Testis (tissue), 3 donors: ENCODE data around the gene IGSF9. TPM values are rescaled to one million over a fixed set of nuclear protein-coding genes. Genes with fewer than 3 reads are reported as not detected.

Source experiments
- DNase-seq: peaks from one replicate; pipeline ENCODE4 v3.0.0-alpha.2; 2019
- H3K27ac ChIP-seq, 2 donors: fragments of 200-600 bp; sonication (generic); one replicate each; pipeline ENCODE4 v1.5.1; 2019
- H3K27me3 ChIP-seq: fragments of 200-600 bp; sonication (generic); one replicate; pipeline ENCODE4 v1.5.1; 2019
- H3K36me3 ChIP-seq: fragments of 200-600 bp; sonication (generic); one replicate; pipeline ENCODE4 v1.5.1; 2017; ENCODE audit warnings: low read depth; ENCODE audit errors: missing control alignments
- H3K4me1 ChIP-seq: fragments of 200-600 bp; sonication (generic); one replicate; pipeline ENCODE4 v1.5.1; 2019
- H3K4me3 ChIP-seq, 2 donors: fragments of 200-600 bp; sonication (generic); one replicate each; pipeline ENCODE4 v1.5.1; 2017 to 2019
- H3K9me3 ChIP-seq: fragments of 200-600 bp; sonication (generic); one replicate; pipeline ENCODE4 v1.5.1; 2017
- CTCF ChIP-seq, 3 experiments: fragments of 450-650 bp in 2 of 3; fragments of 200-600 bp in 1 of 3; sonication (generic) in 1 of 3; IDR thresholded peaks; one replicate each; pipeline ENCODE4 v1.5.1; 2016 to 2019; ENCODE audit warnings: antibody characterized with exemption in 3 of 3, mild to moderate bottlenecking in 2 of 3, moderate library complexity in 1 of 3
- POLR2A ChIP-seq: fragments of 450-650 bp; IDR thresholded peaks from one replicate; pipeline ENCODE4 v1.6.1; 2017; ENCODE audit warnings: antibody characterized with exemption, mild to moderate bottlenecking, moderate library complexity
- WGBS, 2 donors: methylation state at CpG; one replicate each; pipeline ENCODE4 v1.1.5; 2018; 5-methylcytosine and 5-hydroxymethylcytosine counted together
- intact Hi-C: fragments of 100-400 bp; cut with DNase I; formaldehyde crosslinking; loops from one replicate; pipeline ENCODE4 v1.15.1; 2023; ENCODE audit warnings: low total_unique reads
- microRNA-seq, 2 donors: library from miRNA; unstranded; fragments of <30 nt; microRNA quantifications; one replicate each; pipeline ENCODE4, GENCODE V29; 2016; ENCODE audit warnings: borderline number of aligned reads in 2 of 2, borderline replicate concordance in 1 of 2
- polyA plus RNA-seq: library from polyadenylated mRNA; stranded (reverse); fragments of 350-450 nt; fragmentation: Illumina TruSeq; extraction: RNeasy Lipid Tissue Mini Kit (QIAGEN cat#74804); gene quantifications from one replicate; pipeline ENCODE4 v1.2.3, GENCODE V29; 2014; ENCODE audit warnings: low read depth, low replicate concordance; ENCODE audit not compliant: insufficient read depth
- small RNA-seq, 2 donors: library from RNA; depleted of rRNA; stranded (forward); fragments of <200 nt; gene quantifications; one replicate each; pipeline ENCODE3, GENCODE V24; 2016
- total RNA-seq, 2 donors: library from RNA; depleted of rRNA; stranded (reverse); fragments of >200 nt; gene quantifications; one replicate each; pipeline ENCODE4 v1.2.3, GENCODE V29; 2016

IGSF9 gene
- total and polyA plus RNA-seq, 3 donors from 2014 or later = 4.8 to 10.2 (median 7.9) TPM

GRCh38 chr1:159877695-159878444 lies 67.5 kb downstream of the IGSF9 start:
- Histone ChIP-seq H3K27me3 (no peaks in the 10 kb centered on the region), H3K36me3 (no peaks in the 10 kb centered on the region), H3K27ac (no peak overlapping the region), H3K4me1 (no peaks in the 10 kb centered on the region), H3K4me3 (no peak overlapping the region), H3K9me3 (no peaks in the 10 kb centered on the region)
- intact Hi-C loops = no loop called here
- WGBS, 2 donors = 93 to 95% methylated on average over 6 of the region's 6 CpGs
- TF ChIP-seq POLR2A = no peak
- TF ChIP-seq CTCF (IDR thresholded peaks at IDR 0.05) = no peak
- DNase-seq = no peak

Small RNA genes within 50 kb of the gene (microRNA-seq; reads per million reads assigned to microRNA genes)
- gene MIR4259 = 0 reads per million in 2 donors

Small RNA genes within 50 kb of the gene (small RNA-seq; reads per million reads assigned to genes)
- gene MIR4259 = 0 reads per million in 2 donors

Other genes with a start within 250 kb of the IGSF9 start
- gene CRP, start 231.0 kb downstream of the IGSF9 start, total RNA-seq = under 1 TPM; 0.16 to 0.37 TPM
- 0.74 TPM for gene CRP, start 231.0 kb downstream of the IGSF9 start, polyA plus RNA-seq
- gene DUSP23, start 164.7 kb downstream of the IGSF9 start, total RNA-seq = 10 to 100 TPM; 38.3 to 51.0 TPM
- 26.2 TPM for gene DUSP23, start 164.7 kb downstream of the IGSF9 start, polyA plus RNA-seq
- gene FCRL6, start 143.3 kb downstream of the IGSF9 start, total RNA-seq = under 1 TPM in 1 of 2 donors, not detected in 1; 0.56 TPM
- gene FCRL6, start 143.3 kb downstream of the IGSF9 start, polyA plus RNA-seq = 1.3 TPM
- under 1 TPM; 0.47 to 0.74 TPM for gene SLAMF8, start 118.7 kb downstream of the IGSF9 start, total RNA-seq
- gene SLAMF8, start 118.7 kb downstream of the IGSF9 start, polyA plus RNA-seq = 5.3 TPM
- gene VSIG8, start 83.0 kb downstream of the IGSF9 start, total RNA-seq = under 1 TPM; 0.43 to 0.55 TPM
- not detected for gene VSIG8, start 83.0 kb downstream of the IGSF9 start, polyA plus RNA-seq
- gene CFAP45, start 45.4 kb downstream of the IGSF9 start, total RNA-seq = 10 to 100 TPM; 13.0 to 30.4 TPM
- gene CFAP45, start 45.4 kb downstream of the IGSF9 start, polyA plus RNA-seq = 59.6 TPM
- gene TAGLN2, start 20.1 kb downstream of the IGSF9 start, total RNA-seq = 100 to 1,000 TPM; 204 to 389 TPM
- gene TAGLN2, start 20.1 kb downstream of the IGSF9 start, polyA plus RNA-seq = 305 TPM
- 1 to 10 TPM in 1 of 2 donors, not detected in 1; 2.0 TPM for gene SLAMF9, start 8.6 kb upstream of the IGSF9 start, total RNA-seq
- gene SLAMF9, start 8.6 kb upstream of the IGSF9 start, polyA plus RNA-seq = 0.74 TPM
- 1 to 10 TPM; 5.1 to 6.5 TPM for gene PIGM, start 86.4 kb upstream of the IGSF9 start, total RNA-seq
- gene PIGM, start 86.4 kb upstream of the IGSF9 start, polyA plus RNA-seq = 9.1 TPM
- gene KCNJ10, start 124.5 kb upstream of the IGSF9 start, total RNA-seq = 1 to 10 TPM in 1 of 2 donors, under 1 TPM in 1; 0.79 to 1.5 TPM
- gene KCNJ10, start 124.5 kb upstream of the IGSF9 start, polyA plus RNA-seq = 1.9 TPM
- under 1 TPM; 0.55 to 0.68 TPM for gene KCNJ9, start 135.9 kb upstream of the IGSF9 start, total RNA-seq
- 0.37 TPM for gene KCNJ9, start 135.9 kb upstream of the IGSF9 start, polyA plus RNA-seq
- 100 to 1,000 TPM; 104 to 119 TPM for gene IGSF8, start 153.0 kb upstream of the IGSF9 start, total RNA-seq
- 79.8 TPM for gene IGSF8, start 153.0 kb upstream of the IGSF9 start, polyA plus RNA-seq
- 10 to 100 TPM; 14.2 to 27.9 TPM for gene ATP1A2, start 170.1 kb upstream of the IGSF9 start, total RNA-seq
- gene ATP1A2, start 170.1 kb upstream of the IGSF9 start, polyA plus RNA-seq = 13.2 TPM
- 10 to 100 TPM; 13.3 to 23.0 TPM for gene ATP1A4, start 206.0 kb upstream of the IGSF9 start, total RNA-seq
- gene ATP1A4, start 206.0 kb upstream of the IGSF9 start, polyA plus RNA-seq = 38.6 TPM
- gene CASQ1, start 245.0 kb upstream of the IGSF9 start, total RNA-seq = 1 to 10 TPM; 3.4 to 5.6 TPM
- gene CASQ1, start 245.0 kb upstream of the IGSF9 start, polyA plus RNA-seq = 10.2 TPM